GM12891 (cell line): Measurements from ENCODE around the gene GAK.

Experiments used
- POLR2A ChIP-seq: IDR thresholded peaks from 2 replicates; pipeline ENCODE4 v1.6.1; 2011; ENCODE audit warnings: low read depth, low read length, control low read depth
- POLR2AphosphoS5 ChIP-seq: IDR thresholded peaks from 2 replicates; pipeline ENCODE4 v1.6.1; 2011; ENCODE audit warnings: low read depth, low read length, control low read depth
- POU2F2 ChIP-seq: IDR thresholded peaks from 2 replicates; pipeline ENCODE4 v1.6.1; 2011; ENCODE audit warnings: low read depth, mild to moderate bottlenecking, control low read depth, low read length, moderate library complexity
- TAF1 ChIP-seq: IDR thresholded peaks from 2 replicates; pipeline ENCODE4 v1.6.1; 2011; ENCODE audit warnings: low read depth, low read length, control low read depth

DNA sequence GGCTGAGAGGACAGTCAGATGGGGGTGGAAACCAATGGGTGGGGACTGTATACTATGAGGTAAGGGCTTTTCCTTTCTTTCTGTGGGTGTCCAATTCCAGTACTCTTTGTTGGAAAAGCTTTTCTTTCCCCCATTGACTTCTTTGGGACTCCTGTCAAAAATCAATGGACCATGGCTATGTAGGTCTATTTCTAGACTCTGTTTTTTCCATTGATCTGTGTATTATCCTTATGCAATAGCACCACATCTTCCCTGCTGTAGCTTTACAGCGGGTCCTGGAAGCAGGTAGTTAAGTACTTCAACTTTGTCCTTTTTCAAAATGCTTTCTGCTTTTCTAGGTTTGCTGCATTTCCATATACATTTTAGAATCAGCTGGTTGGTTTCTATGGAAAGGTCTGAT lies 94.3 kb downstream of the GAK start:
- TF ChIP-seq POLR2AphosphoS5 (no peak), POLR2A (no peak), TAF1 (no peak), POU2F2 (no peak)
